HL-60 (cell line): ENCODE measurements around the gene SP110.

Experiments
- DNase-seq, 2 experiments: peaks; one replicate each; pipeline ENCODE4 v3.0.0-alpha.2; 2010 to 2020; ENCODE audit warnings: low read depth in 1 of 2, low spot score in 1 of 2
- H3K27ac ChIP-seq: fragments of 250-450 bp; sonication (Bioruptor Pico); replicated peaks from 2 replicates; pipeline ENCODE4 v1.5.1; 2020; ENCODE audit warnings: mild to moderate bottlenecking, moderate library complexity
- H3K27me3 ChIP-seq: fragments of 250-450 bp; sonication (Bioruptor Pico); 2 replicates; pipeline ENCODE4 v1.5.1; 2021; ENCODE audit warnings: mild to moderate bottlenecking, moderate library complexity; ENCODE audit not compliant: insufficient read depth, poor library complexity, severe bottlenecking
- H3K4me3 ChIP-seq: replicated peaks from 2 replicates; pipeline ENCODE4 v1.5.1; 2011; ENCODE audit warnings: mild to moderate bottlenecking, control low read depth, low read length; ENCODE audit not compliant: insufficient read depth
- GABPA ChIP-seq: IDR thresholded peaks from 2 replicates; pipeline ENCODE4 v1.6.1; 2012; ENCODE audit warnings: low read depth
- POLR2AphosphoS5 ChIP-seq: IDR thresholded peaks from 2 replicates; pipeline ENCODE4 v1.6.1; 2012; ENCODE audit warnings: low read depth
- REST ChIP-seq: IDR thresholded peaks from 2 replicates; pipeline ENCODE4 v1.6.1; 2012; ENCODE audit warnings: low read depth; ENCODE audit not compliant: insufficient replicate concordance
- SPI1 ChIP-seq: IDR thresholded peaks from 2 replicates; pipeline ENCODE4 v1.6.1; 2012; ENCODE audit warnings: low read depth, mild to moderate bottlenecking, borderline replicate concordance
- long read RNA-seq: library from polyadenylated mRNA; unstranded; transcript quantifications from one replicate; pipeline ENCODE4 v2.0.0, GENCODE V29; 2020
- TF ChIP-seq, protein P1 (sequence below): IDR thresholded peaks from one replicate; pipeline ENCODE4 v1.5.1; 2011; ENCODE audit warnings: low read length, control low read depth, inconsistent platforms; ENCODE audit not compliant: insufficient read depth

Gene SP110
- long read RNA-seq, transcript SP110-201 (19 exons, 2,426 nt): minor isoform, 6 of 77 reads
- long read RNA-seq, transcript SP110-202 (15 exons, 2,080 nt): major isoform, 12 of 77 reads
- long read RNA-seq, partial matches to known transcripts: 34 of 77 reads
- long read RNA-seq, other reads (novel, unspliced or antisense): 25 of 77 reads

DNA sequence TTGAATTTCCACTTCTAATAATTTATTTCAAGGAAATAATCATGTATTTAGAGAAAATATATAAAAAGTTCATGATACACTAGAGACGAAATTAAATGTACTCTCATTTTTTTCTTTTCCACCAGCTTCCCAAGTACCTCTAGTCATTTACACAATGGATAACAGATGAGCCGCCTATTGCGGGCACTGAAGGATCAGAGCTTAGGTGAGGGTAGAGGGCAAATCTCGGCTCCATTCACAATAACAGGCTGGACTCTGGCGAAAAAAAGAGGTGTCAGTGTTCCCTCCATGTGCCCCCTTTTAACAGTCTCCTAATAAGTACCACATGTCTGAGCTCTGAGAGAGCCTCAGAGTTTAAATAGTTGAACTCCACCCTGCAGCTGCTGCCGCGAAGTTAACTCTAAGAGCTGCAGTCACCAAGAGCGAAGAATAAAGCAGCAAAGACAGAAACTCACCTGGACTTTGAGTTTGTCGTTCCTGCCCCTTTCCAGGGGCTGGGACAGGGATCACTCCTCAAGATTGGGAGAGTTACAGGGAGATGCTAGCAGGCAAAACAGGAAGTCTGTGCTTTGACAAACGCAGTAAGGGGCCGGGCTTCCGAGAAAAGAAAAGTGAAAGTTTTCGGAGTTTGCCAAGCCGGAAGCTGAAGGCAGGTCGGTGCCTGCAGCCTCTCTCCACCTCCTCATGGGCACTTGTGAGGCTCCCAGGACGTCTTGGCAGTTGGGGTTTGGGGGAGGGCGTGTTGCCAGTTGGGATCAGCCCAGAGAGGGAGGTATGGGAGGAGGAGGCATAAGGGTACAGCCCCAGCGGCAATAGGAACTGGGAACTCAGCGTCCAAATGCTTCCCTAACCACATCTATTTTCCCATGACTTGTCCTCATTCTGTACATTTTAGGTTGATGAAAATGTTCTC lies at the start of gene SP110:
TSS of gene SP110 (minus strand) at position 566 of the 913 bp plus-strand sequence. CDS start 3,057 bp downstream, outside the sequence.
- Histone ChIP-seq H3K27me3 (no peaks in the 10 kb centered on the region), H3K27ac (peak within 1 kb of the TSS; percentile 76), H3K4me3 (peak within 1 kb of the TSS; percentile 67)
- peak; percentile 47 for TF ChIP-seq REST
- peak; percentile 89 for TF ChIP-seq POLR2AphosphoS5
- no peak for TF ChIP-seq GABPA
- TF ChIP-seq SPI1: peak; percentile 96
- DNase-seq: peak; percentile 72 to 91

- Histone ChIP-seq H3K27me3 (no peaks in the 10 kb centered on the region), H3K4me3 (no peak overlapping the region), H3K27ac (no peak overlapping the region)
- DNase-seq: no peak
- TF ChIP-seq POLR2AphosphoS5: no peak
- TF ChIP-seq, protein P1, sequence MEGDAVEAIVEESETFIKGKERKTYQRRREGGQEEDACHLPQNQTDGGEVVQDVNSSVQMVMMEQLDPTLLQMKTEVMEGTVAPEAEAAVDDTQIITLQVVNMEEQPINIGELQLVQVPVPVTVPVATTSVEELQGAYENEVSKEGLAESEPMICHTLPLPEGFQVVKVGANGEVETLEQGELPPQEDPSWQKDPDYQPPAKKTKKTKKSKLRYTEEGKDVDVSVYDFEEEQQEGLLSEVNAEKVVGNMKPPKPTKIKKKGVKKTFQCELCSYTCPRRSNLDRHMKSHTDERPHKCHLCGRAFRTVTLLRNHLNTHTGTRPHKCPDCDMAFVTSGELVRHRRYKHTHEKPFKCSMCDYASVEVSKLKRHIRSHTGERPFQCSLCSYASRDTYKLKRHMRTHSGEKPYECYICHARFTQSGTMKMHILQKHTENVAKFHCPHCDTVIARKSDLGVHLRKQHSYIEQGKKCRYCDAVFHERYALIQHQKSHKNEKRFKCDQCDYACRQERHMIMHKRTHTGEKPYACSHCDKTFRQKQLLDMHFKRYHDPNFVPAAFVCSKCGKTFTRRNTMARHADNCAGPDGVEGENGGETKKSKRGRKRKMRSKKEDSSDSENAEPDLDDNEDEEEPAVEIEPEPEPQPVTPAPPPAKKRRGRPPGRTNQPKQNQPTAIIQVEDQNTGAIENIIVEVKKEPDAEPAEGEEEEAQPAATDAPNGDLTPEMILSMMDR: no peak
These were observed 48.9 kb upstream of the SP110 start for GRCh38 chr2:230268606-230269243.

- TF ChIP-seq GABPA (no peak), SPI1 (no peak), POLR2AphosphoS5 (no peak), REST (no peak)
- TF ChIP-seq, protein P1: no peak
- Histone ChIP-seq H3K4me3 (no peak overlapping the region), H3K27me3 (no peaks in the 10 kb centered on the region), H3K27ac (no peak overlapping the region)
- DNase-seq: no peak
These were observed 47.8 kb upstream of the SP110 start for GRCh38 chr2:230267556-230267955.

- Histone ChIP-seq H3K4me3 (no peak overlapping the region), H3K27me3 (no peaks in the 10 kb centered on the region), H3K27ac (no peak overlapping the region)
- no peak for TF ChIP-seq REST
- no peak for TF ChIP-seq POLR2AphosphoS5
- TF ChIP-seq, protein P1: no peak
- DNase-seq: no peak
These were observed 47.3 kb upstream of the SP110 start for GRCh38 chr2:230267059-230267458.
